Ovary (tissue), 9 donors: ENCODE data around the gene PPP1R13B. TPM values are rescaled to one million over a fixed set of nuclear protein-coding genes. Genes with fewer than 3 reads are reported as not detected.

Source experiments
- DNase-seq, 5 donors: peaks; one replicate each; pipeline ENCODE4 v3.0.0-alpha.2; 2019 to 2020
- H3K27ac ChIP-seq, 2 donors: fragments of 200-600 bp; one replicate each; pipeline versions ENCODE4 v1.5.1 to v1.8.0; 2019 to 2022
- H3K27me3 ChIP-seq: fragments of 200-600 bp; one replicate; pipeline ENCODE4 v1.8.0; 2022
- H3K36me3 ChIP-seq: fragments of 200-600 bp; sonication (generic); one replicate; pipeline ENCODE4 v1.5.1; 2019
- H3K4me1 ChIP-seq: one replicate; pipeline ENCODE4 v1.8.1; 2013; ENCODE audit warnings: mild to moderate bottlenecking, moderate library complexity; ENCODE audit not compliant: insufficient read depth
- H3K4me3 ChIP-seq: fragments of 200-600 bp; sonication (generic); one replicate; pipeline ENCODE4 v1.5.1; 2017
- H3K9me3 ChIP-seq, 2 donors: fragments of 200-600 bp in 1 of 2; sonication (generic) in 1 of 2; one replicate each; pipeline versions ENCODE4 v1.5.1 to v1.8.1; 2013 to 2019; ENCODE audit warnings: mild to moderate bottlenecking in 1 of 2, moderate library complexity in 1 of 2
- EP300 ChIP-seq: sonication (generic); formaldehyde crosslinking; IDR thresholded peaks from one replicate; pipeline ENCODE4 v1.6.1; 2017; ENCODE audit warnings: antibody characterized with exemption
- POLR2A ChIP-seq: fragments of 450-650 bp; IDR thresholded peaks from one replicate; pipeline ENCODE4 v1.6.1; 2017; ENCODE audit warnings: antibody characterized with exemption, mild to moderate bottlenecking, moderate library complexity
- WGBS, 3 donors: extraction: QIAGEN DNeasy Blood & Tissue Kit in 1 of 3; methylation state at CpG; one replicate each; pipeline versions ENCODE4 v1.1.5 to v1.1.7; 2013 to 2017; 5-methylcytosine and 5-hydroxymethylcytosine counted together
- intact Hi-C, 4 donors: fragments of 100-400 bp; cut with DNase I; formaldehyde crosslinking; loops; one replicate each; pipeline versions ENCODE4 v1.11.0 to v1.15.1; 2022 to 2023
- polyA plus RNA-seq, 2 donors: library from polyadenylated mRNA; stranded (reverse); fragments of 200-250 nt in 1 of 2; fragments of 350-450 nt in 1 of 2; fragmentation: Illumina TruSeq in 1 of 2; extraction: RNeasy Lipid Tissue Mini Kit (QIAGEN cat#74804) in 1 of 2; gene quantifications; one replicate each; pipeline ENCODE4 v1.2.3, GENCODE V29; 2013 to 2014
- total RNA-seq, 7 donors: library from RNA; depleted of rRNA in 2 of 7; stranded (reverse); fragments of >200 nt in 2 of 7; fragmentation: NEBNext Ultra II Directional in 3 of 7; extraction: Animal tissue kit (Norgen Biotek cat#: 25700) in 3 of 7; gene quantifications; one replicate each; pipeline versions ENCODE4 v1.1.0 to v1.2.4, GENCODE V29; 2016 to 2023
- TF ChIP-seq, protein P1 (sequence below), 3 donors: fragments of 450-650 bp in 2 of 3; fragments of 200-600 bp in 1 of 3; IDR thresholded peaks; one replicate each; pipeline versions ENCODE4 v1.5.1 to v1.8.0; 2016 to 2022; ENCODE audit warnings: antibody characterized with exemption in 3 of 3, mild to moderate bottlenecking in 1 of 3
- donor health status: DM: no; HTN: no; CAD: no; lungs with moderate emphysema.
- donor health status: DM: no; HTN: no; CAD: no.
- donor health status: Bipolar disorder and iron deficiency.
- donor health status: DM: yes; HTN: yes; CAD: no.
- donor health status: DM: no; HTN: no; CAD: no.
- donor health status: DM: yes; HTN: yes; CAD: no.

PPP1R13B gene
- total and polyA plus RNA-seq, 9 donors, result 15.0 to 64.8 (median 35.3) TPM

DNA sequence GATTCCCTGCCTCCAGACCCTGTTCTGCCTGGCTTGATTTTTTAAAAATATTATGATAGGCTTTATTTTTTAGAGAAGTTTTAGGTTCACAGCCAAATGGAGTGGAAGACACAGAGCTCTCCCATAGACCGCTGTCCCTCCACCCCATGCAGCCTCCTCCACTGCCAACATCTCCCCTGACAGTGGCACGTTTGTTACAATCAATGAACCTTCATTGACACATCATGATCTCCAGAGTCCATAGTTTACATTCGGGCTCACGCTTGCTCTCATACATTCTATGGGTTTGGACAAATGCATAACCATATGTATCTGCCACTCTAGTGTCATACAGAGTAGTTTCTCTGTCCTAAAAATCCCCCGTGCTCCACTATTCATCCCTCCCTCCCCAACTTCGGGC is 15.9 kb upstream of the PPP1R13B start:
- H3K9me3 ChIP-seq, result no peaks in the 10 kb centered on the region
- no peak for TF ChIP-seq EP300
- no peak for TF ChIP-seq POLR2A
- TF ChIP-seq, protein P1, sequence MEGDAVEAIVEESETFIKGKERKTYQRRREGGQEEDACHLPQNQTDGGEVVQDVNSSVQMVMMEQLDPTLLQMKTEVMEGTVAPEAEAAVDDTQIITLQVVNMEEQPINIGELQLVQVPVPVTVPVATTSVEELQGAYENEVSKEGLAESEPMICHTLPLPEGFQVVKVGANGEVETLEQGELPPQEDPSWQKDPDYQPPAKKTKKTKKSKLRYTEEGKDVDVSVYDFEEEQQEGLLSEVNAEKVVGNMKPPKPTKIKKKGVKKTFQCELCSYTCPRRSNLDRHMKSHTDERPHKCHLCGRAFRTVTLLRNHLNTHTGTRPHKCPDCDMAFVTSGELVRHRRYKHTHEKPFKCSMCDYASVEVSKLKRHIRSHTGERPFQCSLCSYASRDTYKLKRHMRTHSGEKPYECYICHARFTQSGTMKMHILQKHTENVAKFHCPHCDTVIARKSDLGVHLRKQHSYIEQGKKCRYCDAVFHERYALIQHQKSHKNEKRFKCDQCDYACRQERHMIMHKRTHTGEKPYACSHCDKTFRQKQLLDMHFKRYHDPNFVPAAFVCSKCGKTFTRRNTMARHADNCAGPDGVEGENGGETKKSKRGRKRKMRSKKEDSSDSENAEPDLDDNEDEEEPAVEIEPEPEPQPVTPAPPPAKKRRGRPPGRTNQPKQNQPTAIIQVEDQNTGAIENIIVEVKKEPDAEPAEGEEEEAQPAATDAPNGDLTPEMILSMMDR (IDR thresholded peaks at IDR 0.05), result no peak
- WGBS, 3 donors, result 50 to 62% (median 59%) methylated on average over 6 of the region's 6 CpGs
- no peak overlapping the region for H3K27ac ChIP-seq
- intact Hi-C loops, result no loop called here
- H3K36me3 ChIP-seq, result no peaks in the 10 kb centered on the region
- no peaks in the 10 kb centered on the region for H3K27me3 ChIP-seq
- H3K4me3 ChIP-seq, result no peak overlapping the region
- peaks cover 13% of the 10 kb centered on the region for H3K4me1 ChIP-seq
- DNase-seq, result no peak

GRCh38 chr14:103862393-103862782 is 15.0 kb upstream of the PPP1R13B start:
- no peaks in the 10 kb centered on the region for H3K36me3 ChIP-seq
- H3K4me3 ChIP-seq, result no peak overlapping the region
- no peaks in the 10 kb centered on the region for H3K27me3 ChIP-seq
- 27 to 47% (median 29%) methylated on average over 7 of the region's 7 CpGs for WGBS, 3 donors
- DNase-seq, result peak in 2 of 5 donors; percentile 42 to 53
- H3K4me1 ChIP-seq, result peaks cover 13% of the 10 kb centered on the region
- TF ChIP-seq, protein P1 (IDR thresholded peaks at IDR 0.05), result no peak
- TF ChIP-seq POLR2A (no peak), EP300 (no peak)
- intact Hi-C loops, result no loop called here
- no peak overlapping the region for H3K27ac ChIP-seq
- no peaks in the 10 kb centered on the region for H3K9me3 ChIP-seq

DNA sequence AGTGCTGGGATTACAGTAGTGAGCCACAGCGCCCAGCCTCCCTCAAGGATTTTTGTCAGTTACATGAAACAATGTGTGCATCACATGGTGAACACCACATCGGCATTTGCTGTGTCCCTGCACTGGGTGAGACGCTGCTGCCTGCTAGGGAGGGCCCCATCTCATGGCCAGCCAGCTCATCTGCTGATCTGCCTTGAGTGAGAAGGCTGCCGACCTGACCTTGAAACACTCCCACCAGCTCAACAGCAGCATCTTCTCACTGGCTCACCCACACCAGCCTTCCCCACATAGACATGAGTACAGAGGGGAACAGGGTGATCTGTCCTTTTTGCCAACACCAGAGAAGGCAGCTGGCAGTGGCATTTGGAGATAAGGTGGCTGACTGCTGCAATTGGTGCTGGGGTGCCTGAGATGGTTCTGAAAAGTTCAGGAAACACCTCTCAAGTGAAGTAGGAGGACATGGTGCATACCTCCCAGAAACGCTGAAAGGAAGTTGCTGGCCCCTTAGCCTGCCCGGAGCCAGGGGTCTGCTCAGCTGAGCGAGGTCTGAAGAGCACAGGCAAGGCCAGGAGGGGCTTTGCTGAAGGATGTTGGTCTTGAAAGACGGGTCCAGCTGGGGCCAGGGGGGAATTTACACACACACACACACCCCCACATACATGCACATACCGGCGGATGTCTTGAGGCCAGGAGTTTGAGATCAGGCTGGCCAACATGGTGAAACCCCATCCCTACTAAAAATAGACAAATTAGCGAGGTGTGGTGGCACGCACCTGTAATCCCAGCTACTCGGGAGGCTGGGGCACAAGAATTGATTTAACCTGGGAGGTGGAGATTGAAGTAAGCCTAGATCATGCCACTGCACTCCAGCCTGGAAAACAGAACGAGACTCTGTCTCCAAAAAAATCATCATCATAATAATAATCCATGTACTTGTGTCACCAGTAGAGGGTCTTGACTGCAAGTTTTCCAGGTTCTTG is 14.3 kb upstream of the PPP1R13B start:
- Histone ChIP-seq H3K27ac (no peak overlapping the region), H3K4me1 (peaks cover 13% of the 10 kb centered on the region), H3K36me3 (no peaks in the 10 kb centered on the region), H3K4me3 (no peak overlapping the region), H3K9me3 (no peaks in the 10 kb centered on the region), H3K27me3 (no peaks in the 10 kb centered on the region)
- WGBS, 3 donors, result 31 to 46% (median 35%) methylated on average over 14 of the region's 14 CpGs
- TF ChIP-seq, protein P1 (IDR thresholded peaks at IDR 0.05), result no peak
- TF ChIP-seq EP300 (no peak), POLR2A (no peak)
- peak in 2 of 5 donors; percentile 52 to 62 for DNase-seq
- intact Hi-C loops, result no loop called here

- Histone ChIP-seq H3K27me3 (no peaks in the 10 kb centered on the region), H3K4me3 (no peak overlapping the region), H3K9me3 (no peaks in the 10 kb centered on the region), H3K4me1 (peaks cover 13% of the 10 kb centered on the region), H3K36me3 (no peaks in the 10 kb centered on the region), H3K27ac (no peak overlapping the region)
- intact Hi-C loops, result no loop called here
- 80 to 82% (median 81%) methylated on average over 17 to 18 of the region's 18 CpGs for WGBS, 3 donors
- DNase-seq, result no peak
- TF ChIP-seq POLR2A (no peak), EP300 (no peak)
- TF ChIP-seq, protein P1 (IDR thresholded peaks at IDR 0.05), result no peak
Observed at GRCh38 chr14:103859416-103860202, 12.2 kb upstream of the PPP1R13B start.
